Stimulated activated CD8-positive, alpha-beta memory T cell treated with anti-CD3 and anti-CD28 coated beads, Interleukin-12 subunit alpha, Interleukin-12 subunit beta, amount 100 ng/mL, for 1 hour (primary cell): Measurements from ENCODE around the gene SGCD.
"Not testable (repeated sequence)": the region's sequence is repeated elsewhere in the genome, so short reads cannot be mapped to it uniquely, and the experiment has no call there.

ENCODE experiments used
- DNase-seq: peaks from one replicate; pipeline ENCODE4 v3.0.0-alpha.2; 2020; ENCODE audit warnings: low read depth

The SGCD gene

DNA sequence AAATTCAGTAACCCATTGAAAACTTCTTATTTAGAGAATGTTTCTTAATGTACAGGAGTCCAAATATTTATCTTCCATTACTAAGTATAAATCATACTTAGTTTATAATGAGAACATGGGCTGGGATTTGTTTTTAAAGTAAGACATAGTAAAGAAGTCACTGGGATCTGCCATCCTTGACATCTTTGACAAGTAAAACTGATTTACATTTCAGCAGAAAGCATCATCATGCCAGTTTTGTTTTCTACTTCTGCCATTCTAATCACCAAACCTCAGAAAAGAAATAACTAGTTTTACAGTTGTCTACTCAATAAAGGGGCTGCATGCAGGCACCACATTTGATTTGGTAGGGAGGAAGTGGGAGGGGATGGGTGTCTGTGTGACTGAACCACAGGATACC, 301.5 kb downstream of the SGCD start:
- DNase-seq, result no peak

GRCh38 chr5:156631005-156631404, 304.0 kb downstream of the SGCD start:
- no peak for DNase-seq

DNA sequence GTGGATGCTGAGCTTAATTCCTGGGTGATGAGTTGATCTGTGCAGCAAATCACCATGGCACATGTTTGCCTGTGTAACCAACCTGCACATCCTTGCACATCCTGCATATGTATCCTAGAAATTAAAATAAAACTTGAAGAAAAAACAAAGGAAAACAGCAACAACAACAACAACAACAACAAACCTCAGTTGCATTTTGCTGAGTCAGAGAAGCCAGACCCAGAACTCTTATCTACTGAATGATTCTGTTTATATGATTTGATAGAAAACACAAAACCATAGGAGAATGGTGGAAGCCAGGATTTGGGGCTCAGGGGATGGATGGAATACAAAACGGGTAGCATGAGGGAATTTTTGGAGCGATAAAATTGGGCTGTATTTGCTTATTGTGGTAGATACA, 307.3 kb downstream of the SGCD start:
- DNase-seq, result no peak

- DNase-seq, result no peak
Observed at GRCh38 chr5:156640691-156641241, 313.8 kb downstream of the SGCD start.

- no peak for DNase-seq
Observed at GRCh38 chr5:156641686-156642085, 314.7 kb downstream of the SGCD start.

DNA sequence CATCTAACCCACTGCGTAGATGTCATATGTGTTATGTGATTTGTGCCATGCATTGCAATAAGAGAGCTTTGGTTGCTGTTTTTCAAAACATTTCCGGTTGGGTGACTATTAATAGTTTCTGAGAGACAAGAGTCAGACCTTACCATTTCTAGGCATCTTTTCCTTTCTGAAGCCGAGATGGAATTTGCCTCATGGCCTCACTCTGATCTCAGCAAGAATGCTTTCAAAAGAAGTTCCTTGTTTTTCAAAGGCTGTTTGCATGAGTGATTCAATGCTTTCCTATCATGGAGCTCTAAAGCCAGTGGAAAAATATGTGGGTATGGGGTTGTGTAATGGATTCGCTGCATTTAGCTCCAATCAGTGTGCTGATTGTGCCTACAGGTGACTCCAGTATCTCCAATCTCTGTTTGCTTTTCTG, 320.1 kb downstream of the SGCD start:
- DNase-seq, result no peak

- no peak for DNase-seq
Observed at GRCh38 chr5:156654444-156654843, 327.5 kb downstream of the SGCD start.

- no peak for DNase-seq
Observed at GRCh38 chr5:156655732-156656131, 328.8 kb downstream of the SGCD start.

DNA sequence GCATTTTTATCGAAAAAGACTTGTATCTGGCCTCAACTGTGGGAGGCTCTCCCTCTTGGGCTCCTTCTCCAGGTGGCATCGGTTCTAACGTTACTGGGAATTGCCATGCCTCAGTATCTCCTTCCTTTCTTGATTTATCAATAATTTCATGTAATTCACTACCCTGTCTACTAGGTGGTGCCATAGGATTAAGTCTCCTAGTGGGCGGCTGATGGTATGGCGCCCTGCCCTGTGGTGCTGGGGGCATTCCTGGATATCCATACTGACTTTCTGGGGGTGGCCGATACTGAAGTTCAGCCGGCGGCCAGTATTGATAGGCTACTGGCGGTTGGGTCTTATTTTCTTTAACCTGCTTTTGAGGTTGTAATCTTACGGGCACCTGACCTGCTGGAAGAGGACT, 337.9 kb downstream of the SGCD start:
- DNase-seq, result not testable (repeated sequence)

DNA sequence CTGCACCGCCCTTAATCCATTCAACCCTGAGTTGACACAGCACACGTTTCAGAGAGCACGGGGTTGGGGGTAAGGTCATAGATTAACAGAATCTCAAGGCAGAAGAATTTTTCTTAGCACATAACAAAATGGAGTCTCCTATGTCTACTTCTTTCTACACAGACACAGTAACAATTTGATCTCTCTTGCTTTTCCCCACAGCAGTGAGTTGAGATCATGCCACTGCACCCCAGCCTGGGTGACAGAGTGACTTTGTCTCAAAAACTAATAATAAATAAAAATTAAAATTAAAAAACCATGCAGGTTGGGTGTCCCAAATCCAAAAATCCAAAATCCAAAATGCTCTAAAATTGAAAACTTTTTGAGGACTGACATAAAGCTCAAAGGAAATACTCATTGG, 339.7 kb downstream of the SGCD start:
- not testable (repeated sequence) for DNase-seq

DNA sequence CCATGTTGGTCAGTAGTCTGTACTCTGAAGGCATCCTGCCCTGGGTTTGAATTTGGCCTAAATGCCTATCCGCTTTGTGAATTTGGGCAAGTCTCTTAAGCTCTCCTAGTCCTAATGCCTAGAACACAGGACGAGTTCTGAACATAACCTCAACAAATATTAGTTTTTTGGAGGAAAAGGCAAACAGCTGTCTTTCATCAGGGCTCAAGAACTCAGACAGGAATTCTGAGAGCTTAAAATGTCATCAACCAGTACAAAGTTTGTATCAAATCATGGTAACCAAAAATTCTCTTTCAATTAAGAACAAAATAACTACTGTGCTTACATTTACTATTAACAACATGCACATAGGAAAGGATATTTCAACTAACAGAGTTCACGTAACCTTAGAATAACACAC, 340.7 kb downstream of the SGCD start:
- no peak for DNase-seq

- no peak for DNase-seq
Observed at GRCh38 chr5:156669416-156669815, 342.5 kb downstream of the SGCD start.

DNA sequence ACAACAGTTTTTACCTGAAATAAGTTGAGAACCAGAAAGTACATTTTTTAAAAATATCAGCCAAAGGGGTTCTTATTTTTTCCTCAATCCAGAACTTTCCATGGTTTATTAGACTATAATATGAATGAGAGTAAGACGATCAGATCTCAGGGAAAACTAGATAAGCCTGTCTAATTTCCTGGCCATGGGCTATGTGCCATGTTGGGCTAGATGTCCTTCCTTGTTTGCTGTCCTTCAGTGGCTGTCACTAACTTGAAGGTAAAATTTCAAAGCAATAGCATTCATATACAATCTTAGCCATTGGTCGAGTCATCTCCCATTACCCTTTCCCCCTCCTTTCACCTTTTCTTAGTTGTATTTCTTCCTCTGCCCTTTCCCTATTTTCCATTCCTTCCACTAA, 343.7 kb downstream of the SGCD start:
- DNase-seq, result no peak

GRCh38 chr5:156675395-156675794, 348.4 kb downstream of the SGCD start:
- no peak for DNase-seq

GRCh38 chr5:156677963-156678362, 351.0 kb downstream of the SGCD start:
- no peak for DNase-seq

- DNase-seq, result no peak
Observed at GRCh38 chr5:156678484-156678883, 351.5 kb downstream of the SGCD start.

GRCh38 chr5:156680831-156681230, 353.9 kb downstream of the SGCD start:
- no peak for DNase-seq

GRCh38 chr5:156681265-156681664, 354.3 kb downstream of the SGCD start:
- no peak for DNase-seq

GRCh38 chr5:156682971-156683370, 356.0 kb downstream of the SGCD start:
- DNase-seq, result no peak

GRCh38 chr5:156683509-156683908, 356.5 kb downstream of the SGCD start:
- no peak for DNase-seq

DNA sequence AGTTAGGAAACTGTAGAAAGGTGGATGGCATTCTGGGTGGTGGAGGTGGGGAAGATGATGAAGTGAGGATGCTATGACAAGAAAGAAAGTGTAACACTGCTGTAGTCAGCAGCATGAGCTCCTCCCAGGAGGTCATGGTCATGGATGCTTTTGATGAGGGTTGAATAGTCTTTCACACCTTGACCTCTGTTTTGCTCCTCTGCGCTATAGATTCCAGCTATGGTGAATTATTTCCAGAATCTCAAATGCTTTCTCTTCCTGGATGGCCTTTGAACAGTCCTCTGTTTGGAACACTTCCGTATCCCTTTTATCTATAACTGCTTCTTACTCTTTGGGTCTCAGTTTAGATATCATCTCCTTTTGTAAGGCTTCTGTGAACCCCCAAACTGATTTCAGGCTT, 357.3 kb downstream of the SGCD start:
- DNase-seq, result no peak

DNA sequence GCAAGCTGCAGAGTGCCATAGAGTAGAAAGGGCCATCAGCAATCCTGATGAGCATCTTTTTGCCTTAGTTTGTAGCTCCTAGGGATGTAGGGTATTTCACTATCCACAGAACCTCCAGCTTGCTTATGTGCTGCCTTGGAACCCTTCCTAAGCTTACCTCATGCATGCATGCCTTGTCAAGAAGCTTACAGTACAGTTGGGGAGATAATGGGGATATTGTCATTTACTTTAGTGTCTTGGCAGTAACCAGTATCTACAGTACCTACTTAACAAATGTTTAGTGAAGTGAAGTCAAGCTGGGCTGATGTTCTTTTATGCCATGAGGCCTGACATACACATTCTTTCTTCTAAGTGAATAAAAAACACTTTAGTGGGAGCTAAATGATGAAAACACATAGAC, 358.5 kb downstream of the SGCD start:
- DNase-seq, result no peak

- no peak for DNase-seq
Observed at GRCh38 chr5:156686380-156686779, 359.4 kb downstream of the SGCD start.

GRCh38 chr5:156686796-156687195, 359.8 kb downstream of the SGCD start:
- DNase-seq, result no peak

- no peak for DNase-seq
Observed at GRCh38 chr5:156687514-156687913, 360.6 kb downstream of the SGCD start.
